IPS-15b (cell line): ENCODE data around the gene SLC38A3.
A peak's percentile ranks its signal among the peaks of the same experiment; 100 is the strongest.

Source experiments
- H3K27me3 ChIP-seq: one replicate; pipeline ENCODE4 v1.6.1; 2013; ENCODE audit warnings: low read length; ENCODE audit not compliant: control insufficient read depth, insufficient read depth
- H3K36me3 ChIP-seq: one replicate; pipeline ENCODE4 v1.6.1; 2013; ENCODE audit warnings: low read length; ENCODE audit not compliant: control insufficient read depth, insufficient read depth
- H3K4me1 ChIP-seq: one replicate; pipeline ENCODE4 v1.6.1; 2013; ENCODE audit warnings: mild to moderate bottlenecking, low read length; ENCODE audit not compliant: control insufficient read depth, insufficient read depth
- H3K4me3 ChIP-seq: one replicate; pipeline ENCODE4 v1.5.1; 2013; ENCODE audit warnings: low read depth, low read length
- H3K9ac ChIP-seq: one replicate; pipeline ENCODE4 v1.6.1; 2013; ENCODE audit warnings: low read depth, mild to moderate bottlenecking, low read length
- H3K9me3 ChIP-seq: one replicate; pipeline ENCODE4 v1.6.1; 2013; ENCODE audit warnings: mild to moderate bottlenecking, low read length; ENCODE audit not compliant: control insufficient read depth, insufficient read depth

The SLC38A3 gene

DNA sequence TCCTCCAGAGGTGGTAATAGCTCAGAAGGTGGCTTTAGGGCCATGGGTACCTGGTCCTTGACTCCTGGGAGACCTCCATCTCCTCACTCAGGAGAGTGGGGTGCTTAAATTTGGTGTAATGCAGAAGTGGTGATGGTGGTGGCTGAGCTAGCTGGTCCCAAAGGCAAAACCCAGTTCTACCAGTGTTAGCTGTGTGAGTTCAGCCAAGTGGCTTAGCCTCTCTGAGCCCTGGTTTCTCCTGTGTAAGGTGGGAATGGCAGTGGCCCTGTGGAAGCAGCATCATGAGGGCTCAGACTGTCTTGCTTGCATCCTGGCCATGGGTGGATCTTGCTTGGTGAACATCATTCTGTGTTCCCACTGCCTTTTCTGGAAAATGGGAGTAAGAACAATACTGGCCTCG, 40.6 kb upstream of the SLC38A3 start:
- Histone ChIP-seq H3K27me3 (no peaks in the 10 kb centered on the region), H3K9ac (no peak overlapping the region), H3K36me3 (peaks cover 51% of the 10 kb centered on the region), H3K4me3 (no peak overlapping the region), H3K4me1 (peaks cover 15% of the 10 kb centered on the region), H3K9me3 (no peaks in the 10 kb centered on the region)

DNA sequence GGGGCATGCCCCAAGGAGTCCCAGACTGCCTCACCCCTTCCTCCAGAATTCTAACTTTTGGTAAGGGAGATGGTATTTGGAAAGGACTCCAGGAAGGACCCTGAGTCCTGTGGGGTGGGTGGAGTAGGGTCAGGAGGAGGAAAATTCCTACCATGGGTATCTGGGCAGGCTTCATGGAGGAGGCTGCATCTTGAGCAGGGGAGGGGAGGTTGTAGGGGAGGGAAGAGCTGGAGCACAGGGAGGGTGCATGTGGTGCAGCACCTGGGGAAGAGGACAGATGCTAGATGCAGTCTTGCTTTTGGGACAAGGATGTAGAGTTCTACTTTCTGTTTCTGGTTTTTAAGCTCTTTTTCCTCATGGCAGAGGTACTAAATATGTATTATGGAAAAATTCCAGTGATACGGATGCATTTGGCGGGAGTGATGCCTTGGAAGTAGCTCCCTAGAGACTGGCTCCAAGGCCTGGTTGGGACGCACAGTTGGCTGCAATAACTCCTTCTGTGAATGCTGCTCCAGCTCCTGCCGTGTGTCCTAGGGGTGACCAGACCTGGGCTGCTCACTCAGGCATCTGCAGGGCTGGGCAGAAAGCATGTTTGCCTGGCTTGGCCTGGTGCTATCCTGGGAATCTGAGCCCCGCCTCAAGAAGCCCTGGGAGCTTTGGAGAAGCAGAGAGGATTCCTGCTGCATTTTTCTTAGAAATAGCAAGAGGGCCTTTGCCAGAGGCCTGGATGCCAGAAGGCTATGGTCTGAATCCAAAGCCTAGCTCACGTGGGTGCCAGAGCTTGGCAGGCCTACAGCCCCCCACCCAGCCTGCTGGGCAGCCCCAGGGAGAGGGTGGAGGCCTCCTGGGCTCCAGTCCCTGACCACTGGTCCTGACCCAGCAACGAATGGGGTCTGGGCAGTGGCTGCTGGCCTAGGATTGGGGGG, 39.8 kb upstream of the SLC38A3 start:
- Histone ChIP-seq H3K4me3 (no peak overlapping the region), H3K9me3 (no peaks in the 10 kb centered on the region), H3K36me3 (peaks cover 45% of the 10 kb centered on the region)

GRCh38 chr3:50165910-50166538, 39.0 kb upstream of the SLC38A3 start:
- Histone ChIP-seq H3K9me3 (no peaks in the 10 kb centered on the region), H3K27me3 (no peaks in the 10 kb centered on the region), H3K4me1 (peaks cover 15% of the 10 kb centered on the region), H3K36me3 (peaks cover 41% of the 10 kb centered on the region), H3K4me3 (no peak overlapping the region), H3K9ac (peak overlapping the region; percentile 37)

More for the DNA sequence above, 39.8 kb upstream of the SLC38A3 start:
- Histone ChIP-seq H3K4me1 (peaks cover 15% of the 10 kb centered on the region), H3K27me3 (no peaks in the 10 kb centered on the region), H3K9ac (peak overlapping the region; percentile 37)

DNA sequence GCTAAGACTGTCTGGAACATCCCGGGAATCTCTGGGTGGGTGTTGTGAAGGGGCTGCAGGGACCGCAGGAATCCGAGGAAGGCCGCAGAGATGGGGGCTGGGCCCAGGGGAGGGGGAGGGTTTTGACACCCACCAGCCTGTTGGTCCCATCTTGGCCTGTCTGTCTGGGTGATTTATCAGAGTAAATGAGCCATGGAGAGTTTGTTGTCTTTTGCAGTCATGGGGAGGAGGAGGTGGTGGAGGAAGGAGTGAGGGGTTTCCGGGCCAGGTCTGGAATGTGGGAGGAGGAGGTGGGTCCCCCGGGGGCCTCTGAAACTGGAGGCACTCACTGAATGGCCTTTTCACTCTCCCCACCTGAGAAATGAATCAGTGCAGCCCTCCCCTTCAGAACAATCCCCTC, 38.5 kb upstream of the SLC38A3 start:
- no peak overlapping the region for H3K4me3 ChIP-seq
- no peaks in the 10 kb centered on the region for H3K27me3 ChIP-seq
- peaks cover 35% of the 10 kb centered on the region for H3K36me3 ChIP-seq
- peak overlapping the region; percentile 37 for H3K9ac ChIP-seq
- H3K9me3 ChIP-seq = no peaks in the 10 kb centered on the region
- peaks cover 15% of the 10 kb centered on the region for H3K4me1 ChIP-seq

GRCh38 chr3:50167069-50167840, 37.8 kb upstream of the SLC38A3 start:
- Histone ChIP-seq H3K4me3 (no peak overlapping the region), H3K27me3 (no peaks in the 10 kb centered on the region), H3K36me3 (peaks cover 33% of the 10 kb centered on the region), H3K9ac (peak overlapping the region; percentile 37), H3K4me1 (peaks cover 15% of the 10 kb centered on the region), H3K9me3 (no peaks in the 10 kb centered on the region)

- no peaks in the 10 kb centered on the region for H3K9me3 ChIP-seq
- H3K4me3 ChIP-seq = no peak overlapping the region
- H3K36me3 ChIP-seq = peaks cover 28% of the 10 kb centered on the region
- H3K27me3 ChIP-seq = no peaks in the 10 kb centered on the region
- peaks cover 15% of the 10 kb centered on the region for H3K4me1 ChIP-seq
- no peak overlapping the region for H3K9ac ChIP-seq
Observed at GRCh38 chr3:50167841-50168209, 37.2 kb upstream of the SLC38A3 start.

- H3K27me3 ChIP-seq = no peaks in the 10 kb centered on the region
- H3K4me3 ChIP-seq = no peak overlapping the region
- peaks cover 15% of the 10 kb centered on the region for H3K4me1 ChIP-seq
- no peak overlapping the region for H3K9ac ChIP-seq
- H3K9me3 ChIP-seq = no peaks in the 10 kb centered on the region
- H3K36me3 ChIP-seq = peaks cover 22% of the 10 kb centered on the region
Observed at GRCh38 chr3:50168388-50168787, 36.7 kb upstream of the SLC38A3 start.

DNA sequence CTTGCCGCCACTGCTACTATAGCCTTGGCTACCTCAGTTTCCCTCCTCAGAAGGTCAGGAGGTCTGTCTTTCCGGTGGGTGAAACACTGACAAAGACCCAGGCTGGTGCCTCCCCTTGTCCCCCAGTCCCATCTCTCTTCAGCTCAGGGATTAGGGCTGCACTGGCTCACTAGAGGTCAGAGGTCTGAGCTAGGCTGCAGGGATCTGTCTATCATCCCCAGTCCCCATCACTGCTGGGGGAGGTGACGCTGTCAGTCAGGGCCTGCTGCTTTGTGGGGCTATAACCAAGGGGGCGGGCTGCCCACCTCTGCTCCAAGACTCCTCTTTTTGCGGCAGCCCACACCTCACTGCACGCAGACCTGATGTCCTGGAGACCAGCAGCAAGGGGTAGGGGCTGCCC, 36.3 kb upstream of the SLC38A3 start:
- H3K36me3 ChIP-seq = peaks cover 22% of the 10 kb centered on the region
- peaks cover 15% of the 10 kb centered on the region for H3K4me1 ChIP-seq
- no peak overlapping the region for H3K9ac ChIP-seq
- H3K9me3 ChIP-seq = no peaks in the 10 kb centered on the region
- no peak overlapping the region for H3K4me3 ChIP-seq
- no peaks in the 10 kb centered on the region for H3K27me3 ChIP-seq

GRCh38 chr3:50169232-50169832, 35.7 kb upstream of the SLC38A3 start:
- Histone ChIP-seq H3K27me3 (no peaks in the 10 kb centered on the region), H3K36me3 (peaks cover 20% of the 10 kb centered on the region), H3K9me3 (no peaks in the 10 kb centered on the region), H3K4me3 (no peak overlapping the region), H3K9ac (no peak overlapping the region), H3K4me1 (peaks cover 15% of the 10 kb centered on the region)

- Histone ChIP-seq H3K4me1 (peaks cover 15% of the 10 kb centered on the region), H3K9ac (no peak overlapping the region), H3K27me3 (no peaks in the 10 kb centered on the region), H3K36me3 (peaks cover 22% of the 10 kb centered on the region), H3K9me3 (no peaks in the 10 kb centered on the region), H3K4me3 (no peak overlapping the region)
Observed at GRCh38 chr3:50169858-50170257, 35.2 kb upstream of the SLC38A3 start.

DNA sequence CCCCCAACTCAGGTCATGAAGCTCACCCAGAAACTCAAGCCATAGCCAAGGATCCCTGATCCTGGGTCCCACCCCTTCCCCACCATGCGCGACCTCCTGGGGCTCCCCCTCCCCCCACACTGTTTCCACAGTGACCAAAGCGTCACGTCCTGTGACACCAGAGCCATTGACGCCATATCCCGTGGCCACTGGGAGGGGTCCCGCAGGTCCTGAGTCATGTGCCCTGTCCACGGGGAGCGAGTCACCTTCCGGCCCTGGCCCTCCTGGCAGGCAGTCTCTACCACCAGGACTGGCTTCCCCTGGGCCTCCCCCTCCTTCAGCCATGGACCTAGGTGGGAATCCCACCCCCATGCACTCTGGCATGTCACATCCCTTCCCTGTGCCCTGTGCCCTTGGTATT, 34.4 kb upstream of the SLC38A3 start:
- H3K27me3 ChIP-seq = no peaks in the 10 kb centered on the region
- peaks cover 13% of the 10 kb centered on the region for H3K4me1 ChIP-seq
- no peak overlapping the region for H3K9ac ChIP-seq

More for the DNA sequence above, 34.4 kb upstream of the SLC38A3 start:
- Histone ChIP-seq H3K36me3 (peaks cover 27% of the 10 kb centered on the region), H3K9me3 (no peaks in the 10 kb centered on the region), H3K4me3 (no peak overlapping the region)
